Measurements from ENCODE around the gene THEMIS.

GRCh38 chr6:127768745-127769144, 132.1 kb downstream of the THEMIS start:
- no peak for TF ChIP-seq EZH2 (IDR thresholded peaks at IDR 0.05; ENCODE audit: insufficient read depth, poor library complexity, severe bottlenecking)
- no peak for TF ChIP-seq EZH2phosphoT487 (IDR thresholded peaks at IDR 0.05; ENCODE audit: insufficient read depth, low read depth)

Measured in GM23248 (cell line).